ENCODE measurements around the gene ZBTB22.
A peak's percentile ranks its signal among the peaks of the same experiment; 100 is the strongest.

Gene ZBTB22

DNA sequence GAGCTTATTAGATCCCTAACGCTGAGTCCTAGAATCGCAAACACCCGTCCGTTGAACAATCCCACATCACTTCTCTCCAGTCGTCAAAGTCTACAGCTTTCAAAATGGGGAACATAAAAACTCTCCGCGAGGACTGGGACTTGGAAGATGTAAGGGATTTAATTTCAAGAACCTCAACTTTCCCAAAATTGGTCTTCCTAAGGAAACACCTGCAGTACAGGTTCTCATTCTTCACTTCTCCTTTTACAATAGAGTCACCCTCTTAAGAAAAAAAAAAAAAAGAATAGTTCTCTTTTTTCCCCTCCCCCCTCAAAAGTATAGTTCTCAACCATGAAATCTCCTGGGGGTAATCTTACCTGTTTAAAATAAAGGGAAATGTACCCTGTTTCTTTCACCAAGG is 6.6 kb upstream of the ZBTB22 start:
- peak; percentile 52 for DNase-seq

DNA sequence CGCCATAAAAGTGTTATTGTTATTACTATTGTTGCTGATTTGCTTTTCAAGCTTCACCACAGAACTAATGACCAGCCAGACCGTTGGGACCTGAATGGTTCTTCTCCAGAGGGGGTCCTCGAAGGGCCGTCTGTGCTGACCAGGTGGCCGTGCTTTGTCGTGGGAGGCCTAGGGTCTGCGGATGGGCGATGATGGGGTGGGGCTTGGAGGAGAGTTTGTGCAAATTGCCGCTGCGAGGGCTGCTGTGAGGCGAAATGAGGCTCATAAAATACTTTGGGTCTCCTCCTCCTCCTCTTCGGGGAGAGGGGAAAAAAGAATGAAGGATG is 6.0 kb upstream of the ZBTB22 start:
- no peak for DNase-seq

GRCh38 chr6:33321227-33321626 is 3.7 kb upstream of the ZBTB22 start:
- DNase-seq, result no peak

DNA sequence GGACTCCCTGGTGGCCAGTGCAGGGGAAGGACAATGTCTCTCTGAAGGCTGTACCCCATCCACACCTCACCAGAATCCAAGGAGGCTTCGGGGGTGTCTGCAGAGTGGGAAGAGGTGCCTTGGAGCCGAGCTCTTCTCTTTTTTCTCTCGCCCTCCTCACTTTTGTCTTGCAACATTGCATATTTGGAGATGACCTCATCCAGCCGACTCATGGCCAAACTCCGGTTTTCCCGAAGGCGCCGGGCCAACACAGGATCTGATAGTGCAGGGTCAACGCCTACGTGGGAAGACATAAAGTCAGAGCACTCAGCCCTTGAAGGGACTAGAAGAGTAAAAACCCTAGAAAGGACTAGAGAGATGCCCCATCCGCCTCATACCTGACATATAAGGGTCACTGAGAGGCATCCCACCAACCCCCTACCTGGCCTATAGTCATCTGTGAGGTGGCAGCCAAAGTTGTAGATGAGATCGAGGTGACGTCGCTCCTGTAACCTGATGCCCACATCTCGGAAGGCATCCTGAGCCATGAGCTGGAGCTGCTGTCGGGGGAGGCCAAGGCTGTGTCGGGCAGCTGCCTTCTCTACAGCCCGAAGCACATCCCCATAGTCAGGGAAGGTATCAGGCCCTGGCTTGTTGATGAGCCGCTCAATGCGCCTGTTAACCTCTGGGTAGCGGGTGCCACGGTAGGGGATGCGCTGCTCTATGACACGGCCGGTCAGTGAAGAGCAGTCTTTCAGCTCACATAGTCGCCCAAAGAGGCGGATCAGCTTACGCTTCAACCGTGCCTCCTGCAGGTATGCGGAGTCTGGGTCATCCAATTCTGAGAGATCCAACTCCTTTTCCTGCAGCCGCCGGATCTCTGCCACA is 3.0 kb upstream of the ZBTB22 start:
- no peak for DNase-seq

DNA sequence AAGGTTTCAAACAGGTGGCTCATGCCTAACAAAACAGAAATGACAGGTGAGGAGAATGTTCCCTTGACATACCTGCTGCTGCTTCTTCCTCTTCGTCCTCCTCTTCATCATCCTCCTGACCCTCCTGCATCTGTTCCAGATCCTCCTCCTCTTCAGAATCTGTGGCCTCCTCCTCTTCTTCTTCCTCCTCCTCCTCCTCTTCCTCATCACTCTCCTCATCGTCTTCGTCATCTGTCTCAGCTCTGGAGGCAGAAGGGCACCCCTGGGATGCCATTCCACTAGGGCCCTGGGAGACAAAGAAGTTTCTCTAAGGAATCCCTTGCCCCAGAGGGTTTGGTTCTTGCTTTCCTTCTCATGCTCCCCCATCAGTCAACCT is 2.4 kb upstream of the ZBTB22 start:
- DNase-seq, result no peak

DNA sequence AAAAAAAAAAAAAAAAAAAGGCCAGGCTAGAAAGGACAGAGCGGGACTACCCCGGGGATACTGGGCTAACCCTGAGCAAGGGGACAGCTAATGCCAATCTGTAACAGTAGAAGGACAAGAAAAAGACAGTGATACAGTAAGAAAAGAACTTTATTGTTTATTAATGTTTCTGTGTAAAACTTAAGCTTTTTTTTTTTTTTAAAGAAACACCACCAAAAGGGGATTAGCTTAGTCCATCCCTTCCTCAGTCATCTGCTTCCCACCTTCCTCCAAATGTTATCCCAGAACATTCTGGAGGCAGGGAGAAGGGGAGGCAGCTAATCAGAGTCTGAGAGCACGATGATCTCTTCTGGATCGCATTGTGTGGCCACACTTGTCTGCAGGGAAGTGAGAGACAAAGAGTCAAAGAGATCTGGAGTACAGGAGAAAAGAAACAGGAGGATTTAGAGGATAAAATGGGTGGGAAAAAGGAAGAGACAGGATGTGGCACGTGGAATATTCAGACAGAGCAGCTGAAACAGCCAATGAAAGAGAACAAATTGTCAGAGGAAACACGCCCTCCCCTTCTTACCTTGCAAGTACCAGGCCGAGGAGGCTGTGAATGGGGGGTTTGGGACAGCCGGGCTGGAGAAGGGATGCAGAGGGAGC is 1.0 kb upstream of the ZBTB22 start:
- no peak for DNase-seq

DNA sequence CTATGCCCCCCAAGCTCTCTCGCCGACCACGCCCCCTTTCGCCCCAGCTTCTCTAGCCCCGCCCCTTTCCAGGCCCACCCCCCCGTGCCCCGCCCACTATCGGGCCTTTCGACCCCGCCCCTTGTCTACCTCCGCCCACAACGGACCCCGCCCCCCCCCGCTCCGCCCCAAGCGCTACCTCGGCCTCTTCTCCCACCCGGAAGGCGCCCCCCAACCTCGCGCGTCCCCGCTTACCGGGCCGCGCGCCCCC is 200 bp downstream of the ZBTB22 start:
- no peak for DNase-seq

- DNase-seq, result no peak
These were observed 733 bp downstream of the ZBTB22 start for GRCh38 chr6:33316603-33317418.

DNA sequence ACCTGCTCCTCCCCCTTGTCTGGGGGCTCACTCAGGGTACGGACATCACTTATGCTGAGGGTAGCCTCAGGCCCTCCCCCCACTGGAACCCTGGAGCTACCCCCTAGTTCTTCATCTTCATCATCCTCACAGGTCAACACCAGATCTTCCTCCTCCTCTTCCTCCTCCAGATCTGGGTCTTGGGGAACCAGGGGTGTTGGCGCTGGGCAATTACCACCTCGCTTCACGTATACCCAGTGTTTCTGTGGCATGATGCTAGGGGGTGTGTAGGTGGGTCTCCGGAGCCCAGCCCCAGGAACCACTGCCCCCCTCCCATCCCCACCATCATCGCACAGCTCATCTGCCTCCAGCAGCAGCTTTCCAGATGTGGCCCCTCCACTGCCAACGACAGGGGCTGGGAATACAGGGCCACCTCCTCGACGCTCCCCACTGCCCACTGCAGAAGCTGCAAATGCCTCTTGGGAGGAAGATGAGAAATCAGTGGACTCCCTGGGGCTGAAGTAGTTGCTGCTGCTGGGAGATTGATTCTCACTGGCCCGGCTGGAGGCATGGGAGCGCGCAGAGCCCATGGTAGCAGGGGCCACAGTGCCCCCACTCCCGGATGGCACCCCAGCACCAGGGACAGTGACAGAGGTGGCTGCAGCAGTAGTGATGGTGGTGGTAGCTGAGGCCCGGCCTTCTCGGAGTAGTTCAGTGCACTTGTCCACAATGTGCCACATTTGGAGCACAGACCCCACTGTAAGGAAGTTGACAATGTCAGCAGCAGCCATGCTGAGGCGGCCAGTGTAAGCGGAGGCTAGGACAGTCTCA is 1.5 kb downstream of the ZBTB22 start:
- DNase-seq, result no peak

- no peak for DNase-seq
These were observed 2.4 kb downstream of the ZBTB22 start for GRCh38 chr6:33314943-33315792.

GRCh38 chr6:33314515-33314942 is 3.0 kb downstream of the ZBTB22 start:
- DNase-seq, result peak; percentile 52

- peak; percentile 51 for DNase-seq
These were observed 3.6 kb downstream of the ZBTB22 start, which contains the start of gene TAPBP for GRCh38 chr6:33313709-33314514. TSS of gene TAPBP (minus strand) at chr6:33314078. CDS start at chr6:33314041, 37 bp downstream.

GRCh38 chr6:33313105-33313708 is 4.3 kb downstream of the ZBTB22 start:
- peak; percentile 59 for DNase-seq

DNA sequence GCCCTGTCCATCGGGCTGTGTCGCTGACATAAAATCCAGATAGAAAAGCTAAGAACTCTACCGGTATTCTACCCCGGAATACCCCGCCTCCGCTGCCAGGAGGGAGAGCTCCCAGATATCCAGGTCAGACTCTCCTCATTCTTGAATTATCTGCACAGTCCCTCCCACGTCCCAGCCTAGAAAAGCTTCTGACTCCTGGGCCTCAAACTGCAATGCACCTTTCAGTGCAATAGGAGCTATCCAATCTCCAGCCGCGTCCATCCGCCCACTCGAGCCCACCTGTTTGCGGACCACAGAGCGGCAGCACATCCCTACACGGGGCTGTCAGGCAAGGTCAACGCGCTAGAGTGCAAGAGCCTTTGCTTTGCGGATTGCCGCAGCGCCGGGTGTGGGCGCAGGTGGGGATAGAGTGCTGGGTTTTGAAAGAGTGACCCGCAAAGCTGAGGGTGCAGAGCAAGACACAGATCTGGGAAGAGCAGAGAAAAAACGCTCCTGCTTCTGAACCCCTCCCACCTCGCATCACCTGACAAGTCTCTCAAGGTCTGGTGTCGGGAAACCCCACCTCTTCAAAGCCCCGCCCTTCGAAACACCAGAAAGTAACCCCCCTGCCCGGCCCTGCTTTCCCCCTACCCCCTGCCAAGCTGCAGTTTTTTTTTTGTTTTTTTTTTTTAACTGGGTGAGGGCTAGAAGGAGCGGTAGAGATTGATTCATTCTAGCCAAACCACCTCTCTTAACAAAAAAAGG is 5.0 kb downstream of the ZBTB22 start:
- DNase-seq, result peak; percentile 46

- no peak for DNase-seq
These were observed 11.2 kb downstream of the ZBTB22 start for GRCh38 chr6:33306356-33306755.

- DNase-seq, result no peak
These were observed 12.5 kb downstream of the ZBTB22 start for GRCh38 chr6:33305052-33305451.

DNA sequence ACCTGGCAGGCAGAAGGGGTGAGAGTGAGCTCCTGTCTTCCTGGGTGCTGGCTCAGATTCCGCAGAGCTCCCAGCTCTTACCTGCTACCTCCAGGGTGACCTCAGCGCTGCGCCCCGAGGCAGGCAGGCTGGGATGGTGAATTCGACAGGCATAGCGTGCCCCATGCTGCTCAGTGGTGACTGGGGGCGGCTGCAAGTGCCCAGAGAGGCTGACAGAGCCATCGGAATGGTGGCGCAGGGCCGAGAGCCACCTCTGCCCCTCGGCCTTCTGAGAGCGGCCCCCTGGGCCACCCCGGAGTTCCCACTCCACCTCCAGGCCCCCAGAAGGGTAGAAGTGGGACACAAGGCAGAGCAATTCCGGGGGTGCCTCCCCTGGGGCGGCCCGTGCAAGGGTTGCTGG is 13.3 kb downstream of the ZBTB22 start:
- DNase-seq, result no peak

GRCh38 chr6:33301877-33302276 is 15.7 kb downstream of the ZBTB22 start:
- DNase-seq, result no peak

GRCh38 chr6:33299237-33299944 is 18.2 kb downstream of the ZBTB22 start:
- DNase-seq, result peak; percentile 89
